NCI-H146 treated with DMSO at 0.1 percent for 48 hours (cell line): Measurements from ENCODE around the gene CASP1.
"Not testable (repeated sequence)": the region's sequence is repeated elsewhere in the genome, so short reads cannot be mapped to it uniquely, and the experiment has no call there.

Experiments used
- DNase-seq: peaks from one replicate; lab custom pipeline; 2025; ENCODE audit not compliant: unreplicated experiment; lab: John Stamatoyannopoulos, UW

The CASP1 gene

DNA sequence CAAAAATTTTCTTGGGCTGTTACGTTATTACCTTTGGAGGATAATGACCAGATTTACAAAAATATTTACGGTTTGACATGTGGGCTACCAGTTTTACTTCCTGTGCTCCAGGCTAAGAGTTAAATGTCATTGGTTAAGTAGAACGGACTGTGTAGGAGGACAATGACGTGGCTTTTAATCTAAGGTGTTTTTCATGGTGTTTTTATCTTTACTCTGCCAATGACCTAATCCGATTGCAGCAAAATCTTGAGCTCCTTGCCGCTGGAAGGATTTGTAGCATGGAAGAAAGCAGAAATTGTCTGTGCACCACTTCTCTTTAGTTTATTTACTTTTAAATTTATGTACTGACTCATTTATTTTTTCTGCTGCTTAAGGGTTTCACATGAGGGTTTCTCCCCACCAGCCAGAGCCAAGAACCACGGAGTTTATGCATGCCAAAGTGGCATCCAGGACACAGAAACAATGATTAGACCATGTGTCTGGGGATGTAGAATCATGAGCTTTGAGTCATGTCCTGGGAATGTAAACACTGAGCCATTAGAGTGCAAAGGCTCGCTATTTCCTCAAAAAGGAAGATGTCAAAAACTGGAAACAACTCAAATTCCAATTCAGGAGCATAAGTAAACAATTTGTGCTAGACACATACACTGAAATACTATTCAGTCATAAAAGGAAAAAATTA is 12.1 kb upstream of the CASP1 start:
- no peak for DNase-seq

- no peak for DNase-seq
Measured at GRCh38 chr11:105045676-105046296, 10.8 kb upstream of the CASP1 start.

DNA sequence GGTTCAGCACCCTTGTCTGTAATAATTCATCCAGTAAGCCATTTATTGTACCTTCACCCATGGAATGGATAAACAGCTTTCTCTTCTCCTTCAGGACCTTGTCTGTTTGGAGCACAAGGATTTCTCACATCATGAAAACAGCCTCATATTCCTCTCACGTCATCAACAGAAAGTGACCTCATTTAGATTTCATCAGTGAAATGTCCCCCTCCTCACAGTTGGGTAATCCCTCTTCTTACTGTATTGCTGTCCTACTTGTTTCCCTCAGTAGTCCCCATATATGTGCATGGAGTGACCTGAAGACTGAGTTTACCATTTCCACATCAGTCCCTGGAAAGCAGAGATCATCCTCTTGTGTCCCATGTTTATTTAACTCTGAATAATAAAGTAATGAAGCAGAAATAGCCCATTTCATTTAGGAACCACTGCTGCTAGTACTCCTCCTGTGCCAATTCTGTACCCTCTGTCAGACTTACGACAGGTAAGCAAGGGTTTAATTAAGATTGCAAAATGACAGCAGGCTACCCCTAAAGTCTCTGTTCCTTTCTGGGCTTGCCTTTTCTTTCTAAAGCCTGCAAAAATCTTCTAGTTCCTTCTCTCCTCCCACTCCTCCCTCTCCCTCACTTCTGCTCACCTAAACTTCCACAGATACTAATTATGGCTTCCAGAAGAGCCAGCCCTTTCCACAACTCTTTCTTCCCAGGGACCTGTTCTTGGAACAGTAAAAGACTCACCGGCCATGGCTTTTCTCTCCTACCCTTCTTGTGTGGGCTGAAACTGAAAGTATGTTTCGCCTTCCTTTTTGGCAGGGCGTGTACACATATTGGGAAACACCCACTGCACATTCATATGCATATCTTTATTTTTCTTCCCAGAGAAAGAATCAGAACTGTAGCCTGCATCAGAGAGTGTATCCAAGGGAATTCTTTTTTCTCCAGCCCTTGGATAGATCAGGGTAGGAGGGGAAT is 9.9 kb upstream of the CASP1 start, which contains the start of gene CARD16:
TSS of gene CARD16 (minus strand) at position 779 of the 968 bp plus-strand sequence. CDS start at position 741, 38 bp downstream.
- DNase-seq = not testable (repeated sequence)

DNA sequence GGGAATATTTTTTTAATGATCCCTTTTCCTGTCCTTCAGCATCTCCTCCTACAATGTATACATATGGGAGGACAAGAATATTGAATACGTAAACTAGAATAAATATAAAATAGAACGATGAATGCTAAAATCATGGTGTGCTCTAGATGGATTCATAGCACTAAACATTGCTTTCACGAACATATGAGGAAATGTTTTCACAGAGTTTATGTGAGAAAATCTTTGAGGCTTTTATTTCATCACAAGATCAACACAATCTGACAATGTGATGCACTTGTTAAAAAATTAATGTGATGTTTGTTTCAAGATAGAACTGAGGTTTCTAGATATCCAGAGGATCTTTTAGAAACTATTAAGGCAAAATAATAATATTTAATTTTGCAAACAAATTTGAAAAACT is 7.2 kb upstream of the CASP1 start:
- no peak for DNase-seq

GRCh38 chr11:105040703-105041102 is 5.8 kb upstream of the CASP1 start:
- no peak for DNase-seq

- DNase-seq = not testable (repeated sequence)
Measured at GRCh38 chr11:105034388-105034787, 556 bp downstream of the CASP1 start.

DNA sequence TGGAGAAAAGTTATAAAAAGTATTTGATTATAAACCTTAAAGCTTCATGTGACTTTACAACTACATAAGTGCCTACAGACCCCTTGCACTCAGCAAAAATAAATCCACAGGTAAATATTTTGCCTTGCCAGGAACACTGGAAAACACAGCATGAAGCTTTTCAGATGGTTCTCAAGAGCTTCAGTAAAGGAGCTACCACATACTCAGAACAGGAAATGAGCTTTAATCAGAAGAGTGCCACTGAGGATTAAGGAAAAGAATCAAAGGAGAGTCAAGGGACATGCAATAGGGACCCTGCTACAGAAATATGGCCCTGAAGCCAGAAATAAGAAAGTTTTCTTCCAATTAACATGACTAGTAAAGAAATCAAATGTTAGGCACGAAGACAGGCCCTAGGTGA is 1.2 kb downstream of the CASP1 start:
- DNase-seq = no peak

DNA sequence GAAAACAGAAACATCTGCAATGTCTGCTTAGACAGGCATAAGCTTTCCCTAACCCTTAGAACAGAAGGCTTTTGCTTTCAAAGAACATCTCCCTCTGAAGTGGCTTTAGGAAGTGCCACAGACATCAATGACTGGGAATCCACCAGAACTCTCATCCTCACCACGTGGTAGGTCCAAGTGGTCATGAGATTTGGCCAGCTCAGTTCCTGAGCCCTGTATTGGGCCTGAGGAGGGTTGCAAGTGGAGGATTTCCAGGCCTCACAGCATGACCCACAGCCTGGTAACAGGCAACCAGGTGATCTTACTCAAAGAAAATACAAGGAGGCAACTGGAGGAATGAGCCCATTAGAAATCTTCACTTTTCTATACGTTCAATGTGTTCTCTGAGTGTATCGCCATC is 1.6 kb downstream of the CASP1 start:
- no peak for DNase-seq

DNA sequence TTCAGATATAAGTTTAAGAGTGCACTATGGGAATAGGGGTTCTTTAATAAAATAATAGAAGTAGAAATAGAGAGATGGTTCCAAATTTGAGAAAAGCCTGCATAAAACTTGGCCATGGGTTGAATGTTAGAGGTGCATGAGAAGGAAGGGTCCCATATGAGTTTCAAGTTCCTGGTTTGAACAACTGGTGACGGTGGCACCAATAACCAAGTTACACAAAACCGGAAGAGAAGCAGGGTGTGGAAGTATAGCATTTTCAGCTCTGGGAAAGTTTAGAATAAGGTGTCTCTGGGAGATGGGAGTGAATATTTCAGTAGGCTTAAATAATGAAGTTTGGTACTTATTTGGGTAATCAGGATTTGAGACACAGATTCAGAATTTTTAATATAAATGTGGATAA is 2.4 kb downstream of the CASP1 start:
- DNase-seq = no peak

- no peak for DNase-seq
Measured at GRCh38 chr11:105027678-105028077, 7.3 kb downstream of the CASP1 start.

DNA sequence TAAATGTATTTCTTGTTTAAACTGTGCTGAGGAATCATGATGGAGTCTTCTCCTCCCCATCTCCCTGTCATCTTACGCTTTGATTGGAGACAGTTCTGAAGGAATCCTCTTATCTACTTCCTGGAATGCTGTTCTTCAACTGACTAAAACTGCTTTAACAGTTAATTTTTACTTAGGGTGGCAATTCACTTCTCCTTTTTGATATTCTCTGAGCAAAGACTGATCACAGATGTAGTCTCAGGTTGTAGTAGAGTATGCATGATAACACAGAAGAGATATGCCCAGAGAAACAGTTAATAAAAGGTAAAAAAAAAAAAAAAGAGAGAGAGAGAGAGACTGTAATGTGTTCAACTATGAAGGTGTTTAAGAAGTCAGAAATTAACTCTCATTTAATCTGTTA is 10.6 kb downstream of the CASP1 start:
- DNase-seq = no peak

- no peak for DNase-seq
Measured at GRCh38 chr11:105023003-105023402, 11.9 kb downstream of the CASP1 start, which contains the start of gene CASP5. TSS of gene CASP5 (minus strand) at chr11:105023168. CDS start at chr11:105023136, 32 bp downstream.

- DNase-seq = no peak
Measured at GRCh38 chr11:105022527-105022926, 12.4 kb downstream of the CASP1 start.

GRCh38 chr11:105007463-105007862 is 27.5 kb downstream of the CASP1 start:
- DNase-seq = no peak

DNA sequence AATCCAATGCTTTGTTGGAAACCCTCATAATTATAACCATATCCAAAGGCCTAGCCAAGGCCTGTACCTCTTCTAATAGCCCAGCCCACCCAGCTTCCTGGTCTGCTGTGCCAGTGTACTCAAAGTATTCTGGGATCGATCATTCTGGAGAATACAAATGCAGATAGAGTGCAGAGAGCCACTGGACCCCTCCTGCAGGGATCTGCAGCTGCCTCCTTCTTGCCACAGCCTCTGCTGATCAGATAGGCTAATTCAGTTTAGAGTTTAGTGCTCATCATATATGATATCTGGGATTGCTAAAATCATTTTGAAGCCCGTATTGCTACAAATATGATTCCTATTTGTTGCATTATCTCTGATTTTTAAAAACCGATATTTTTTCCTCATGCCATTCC is 29.5 kb downstream of the CASP1 start:
- DNase-seq = no peak

DNA sequence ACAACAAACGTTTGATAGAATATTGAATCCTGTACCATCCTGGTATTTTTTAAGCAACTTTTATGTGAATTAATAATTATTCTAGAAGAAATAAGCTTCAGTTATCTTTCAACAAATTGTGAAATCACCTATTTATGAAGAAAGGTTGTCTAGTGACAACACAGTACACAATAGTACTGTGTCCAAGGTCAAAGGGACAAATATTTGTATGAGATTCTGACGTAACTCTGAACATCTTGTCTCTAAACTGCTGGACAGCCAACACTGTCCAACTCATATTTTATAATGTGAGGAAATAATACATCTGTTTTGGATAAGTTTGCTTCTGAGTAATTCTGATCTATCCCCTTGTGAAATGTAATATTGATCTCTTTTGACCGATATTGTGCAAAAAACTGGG is 30.9 kb downstream of the CASP1 start:
- no peak for DNase-seq

- DNase-seq = no peak
Measured at GRCh38 chr11:105003151-105003550, 31.8 kb downstream of the CASP1 start.

DNA sequence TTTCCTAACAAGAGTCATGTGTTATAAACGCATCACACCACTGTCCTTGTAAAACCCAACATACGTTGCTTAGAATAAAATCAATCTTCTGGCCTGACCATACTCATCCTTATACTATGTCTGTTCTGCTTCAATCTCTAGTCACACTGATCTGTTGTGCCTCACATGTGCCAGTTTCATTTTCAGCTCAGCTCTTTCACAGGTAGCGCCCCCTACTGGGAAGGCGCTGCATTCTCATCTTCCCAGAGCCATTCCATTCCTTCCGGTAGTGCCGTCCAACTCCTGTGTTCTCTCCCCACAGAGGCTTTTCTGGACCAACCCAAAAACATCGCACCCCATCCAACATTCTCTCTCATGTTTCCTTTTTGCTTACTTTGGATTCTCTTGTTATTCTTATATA is 34.1 kb downstream of the CASP1 start:
- DNase-seq = no peak

GRCh38 chr11:105000167-105000566 is 34.8 kb downstream of the CASP1 start:
- DNase-seq = no peak

DNA sequence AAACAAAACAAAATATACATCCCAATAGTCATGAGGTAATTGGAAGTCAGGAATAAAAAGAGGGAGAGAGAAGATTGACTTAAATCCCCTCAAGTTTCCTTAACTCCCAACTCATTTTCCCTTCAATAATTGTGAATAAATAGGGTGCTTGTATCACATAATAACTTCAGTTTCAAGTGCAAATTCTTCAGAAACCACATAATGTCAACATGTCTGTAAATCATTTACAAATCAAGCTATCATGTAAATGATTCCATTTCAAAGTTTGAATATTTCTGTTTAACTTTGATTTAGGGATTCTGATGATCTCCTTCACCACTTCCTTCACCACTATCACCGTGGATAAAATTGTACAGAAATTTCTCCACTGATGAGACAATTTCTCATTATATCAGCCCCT is 35.2 kb downstream of the CASP1 start:
- DNase-seq = no peak

DNA sequence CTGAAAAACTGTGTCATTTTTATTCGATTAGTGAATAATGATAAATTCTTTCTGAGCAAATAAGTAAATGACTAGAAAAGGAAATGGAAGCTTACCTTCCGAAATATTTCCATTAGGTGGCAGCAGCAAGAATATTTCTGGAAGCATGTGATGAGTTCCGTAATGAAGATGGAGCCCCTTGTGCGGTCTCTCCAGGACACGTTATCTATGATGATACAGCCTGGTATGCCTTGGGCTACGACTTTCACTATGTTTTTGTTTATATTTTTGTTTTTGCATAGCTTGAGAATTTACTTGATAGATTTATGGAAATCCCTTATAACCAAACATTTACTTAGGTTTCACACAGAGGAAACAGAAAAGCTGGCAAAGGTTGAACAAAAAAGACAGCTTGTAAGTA is 37.7 kb downstream of the CASP1 start:
- DNase-seq = no peak

DNA sequence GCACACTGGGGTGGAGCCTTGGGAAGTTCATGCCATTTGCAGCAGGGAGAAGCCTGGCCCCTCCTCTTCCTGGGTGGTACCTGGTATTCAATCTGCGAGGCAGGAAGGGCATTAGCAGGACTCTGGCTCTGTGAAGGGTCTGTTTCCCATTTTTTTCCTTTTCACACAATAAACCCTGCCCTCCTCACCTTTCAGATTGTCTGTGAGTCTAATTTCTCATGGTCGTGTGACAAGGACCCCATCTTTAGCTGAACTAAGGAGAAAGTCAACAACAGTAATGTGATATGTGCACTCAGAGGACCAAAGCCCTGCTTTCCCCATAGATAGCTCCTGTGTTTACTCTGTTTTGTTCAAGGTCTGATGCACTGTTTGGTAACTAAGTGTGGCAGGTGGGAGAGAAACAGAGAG is 39.9 kb downstream of the CASP1 start:
- peak; percentile 100 for DNase-seq
